GM12878 (cell line): ENCODE measurements around the gene NCF4. TPM values are rescaled to one million over a fixed set of nuclear protein-coding genes. Genes with fewer than 3 reads are reported as not detected.

Experiments
- ATAC-seq: fragments of 200-7000 bp; cut with Tn5 transposase; 3 replicates; pipeline ENCODE4 v1.9.1; 2020; ENCODE audit warnings: mild to moderate bottlenecking, moderate library complexity
- BruUV-seq: library from RNA; stranded (reverse); fragments of 400-500 nt; replicated peaks from 2 replicates; lab custom pipeline; 2021; lab: Mats Ljungman, UMichigan
- CTCF ChIA-PET: fragments of 300-600 bp; sonication (Branson Sonifier 250); formaldehyde crosslinking; extraction: SDS; loops from one replicate; lab custom pipeline; 2021; ENCODE audit warnings: inconsistent platforms; lab: Yijun Ruan, JAX
- POLR2A ChIA-PET: fragments of 350-600 bp; formaldehyde crosslinking; extraction: SDS; loops from one replicate; lab custom pipeline; 2021; ENCODE audit warnings: inconsistent platforms; lab: Charles Lee
- RAD21 ChIA-PET: fragments of 300-600 bp; sonication (Branson Sonifier 250); formaldehyde crosslinking; loops from one replicate; lab custom pipeline; 2023; ENCODE audit warnings: antibody characterized with exemption; ENCODE audit not compliant: unreplicated experiment; lab: Charles Lee
- SMC1A ChIA-PET: fragments of 300-600 bp; sonication (Branson Sonifier 250); formaldehyde crosslinking; loops from one replicate; lab custom pipeline; 2023; ENCODE audit not compliant: unreplicated experiment, uncharacterized antibody; lab: Charles Lee
- DNase-seq: peaks from one replicate; pipeline ENCODE4 v3.0.0-alpha.2; 2011; ENCODE audit warnings: low read depth, low spot score
- FAIRE-seq: peaks from 3 replicates; lab custom pipeline; 2011; peaks lifted over from hg19 to GRCh38; lab: Jason Lieb, UNC
- H2AFZ ChIP-seq: 2 replicates; pipeline ENCODE4 v1.6.0; 2011; ENCODE audit warnings: low read depth, low read length, control low read depth; ENCODE audit not compliant: control insufficient read depth
- H3K27ac ChIP-seq: 2 replicates; pipeline ENCODE4 v1.5.1; 2011; ENCODE audit warnings: control low read depth; ENCODE audit not compliant: control insufficient read depth, insufficient read depth
- H3K27me3 ChIP-seq, 2 experiments: replicated peaks in 1 of 2; 2 replicates each; pipeline versions ENCODE4 v1.6.0 to v1.6.1; 2011; ENCODE audit warnings: low read length in 1 of 2; ENCODE audit not compliant: control insufficient read depth in 2 of 2, insufficient read depth in 2 of 2
- H3K36me3 ChIP-seq, 2 experiments: 2 replicates each; pipeline ENCODE4 v1.5.1; 2011; ENCODE audit warnings: low read length in 1 of 2; ENCODE audit not compliant: control insufficient read depth in 2 of 2, insufficient read depth in 2 of 2
- H3K4me1 ChIP-seq: 2 replicates; pipeline ENCODE4 v1.6.1; 2011; ENCODE audit warnings: mild to moderate bottlenecking, low read length, moderate library complexity, mixed read lengths; ENCODE audit not compliant: control insufficient read depth, insufficient read depth
- H3K4me2 ChIP-seq: 2 replicates; pipeline ENCODE4 v1.6.0; 2011; ENCODE audit warnings: control low read depth; ENCODE audit not compliant: control insufficient read depth, insufficient read depth
- H3K4me3 ChIP-seq: fragments of 200-600 bp; sonication (generic); 2 replicates; pipeline ENCODE4 v1.5.1; 2016
- H3K79me2 ChIP-seq: 2 replicates; pipeline ENCODE4 v1.6.0; 2011; ENCODE audit warnings: low read length; ENCODE audit not compliant: control insufficient read depth, insufficient read depth
- H3K9ac ChIP-seq: 2 replicates; pipeline ENCODE4 v1.8.0; 2011; ENCODE audit warnings: low read length, control low read depth, mixed read lengths; ENCODE audit not compliant: control insufficient read depth, insufficient read depth
- H3K9me3 ChIP-seq: replicated peaks from 3 replicates; pipeline ENCODE4 v1.5.1; 2011; ENCODE audit warnings: mild to moderate bottlenecking, low read length; ENCODE audit not compliant: control insufficient read depth, insufficient read depth
- H4K20me1 ChIP-seq: 2 replicates; pipeline ENCODE4 v1.6.0; 2011; ENCODE audit not compliant: control insufficient read depth, insufficient read depth
- ATF2 ChIP-seq: IDR thresholded peaks from 2 replicates; pipeline ENCODE4 v1.6.1; 2012; ENCODE audit warnings: low read length, inconsistent platforms
- CREB1 ChIP-seq: IDR thresholded peaks from 2 replicates; pipeline ENCODE4 v1.6.1; 2012; ENCODE audit warnings: low read depth, mild to moderate bottlenecking, inconsistent platforms
- JUND ChIP-seq: IDR thresholded peaks from 2 replicates; pipeline ENCODE4 v1.6.1; 2012; ENCODE audit warnings: low read depth, mild to moderate bottlenecking, low read length, improper control_type of control experiment, moderate library complexity
- KDM1A ChIP-seq: fragments of 200-600 bp; sonication (generic); IDR thresholded peaks from 2 replicates; pipeline ENCODE4 v1.6.1; 2016; ENCODE audit warnings: borderline replicate concordance
- SIX5 ChIP-seq: IDR thresholded peaks from 2 replicates; pipeline ENCODE4 v1.6.1; 2011; ENCODE audit warnings: mild to moderate bottlenecking, low read depth, low read length, moderate library complexity; ENCODE audit not compliant: severe bottlenecking
- SMARCA5 ChIP-seq: fragments of 450-650 bp; IDR thresholded peaks from 2 replicates; pipeline ENCODE4 v1.6.1; 2017; ENCODE audit warnings: mild to moderate bottlenecking
- YY1 ChIP-seq: IDR thresholded peaks from 2 replicates; pipeline ENCODE4 v1.6.1; 2011; ENCODE audit warnings: low read depth, mild to moderate bottlenecking, low read length
- ZBTB33 ChIP-seq: fragments of 450-650 bp; IDR thresholded peaks from 2 replicates; pipeline ENCODE4 v1.6.1; 2017; ENCODE audit warnings: mild to moderate bottlenecking
- ZNF217 ChIP-seq: fragments of 450-650 bp; IDR thresholded peaks from 2 replicates; pipeline ENCODE4 v1.6.1; 2017; ENCODE audit warnings: antibody characterized with exemption, mild to moderate bottlenecking
- WGBS: methylation state at CpG from one replicate; pipeline ENCODE4 v1.1.6; 2016; ENCODE audit warnings: low lambda C conversion rate; ENCODE audit not compliant: insufficient replicate concordance, insufficient coverage; ENCODE audit errors: missing lambda C conversion rate; 5-methylcytosine and 5-hydroxymethylcytosine counted together
- in situ Hi-C: fragments of 300-500 bp; cut with MboI; formaldehyde crosslinking; loops from 9 replicates; pipeline ENCODE4 v1.14.3; 2018; ENCODE audit warnings: mixed read lengths
- intact Hi-C: fragments of 100-400 bp; cut with micrococcal nuclease; formaldehyde crosslinking; loops from one replicate; pipeline ENCODE4 v1.14.2; 2022; ENCODE audit not compliant: unreplicated experiment
- polyA plus RNA-seq, 11 experiments: library from polyadenylated mRNA; depleted of rRNA in 4 of 11; unstranded in 6 of 11; stranded (reverse) in 5 of 11; fragments of >200 nt; fragmentation: Nextera tagmentation in 4 of 11; fragmentation: Illumina TruSeq in 1 of 11; extraction: Ambion mirVana in 4 of 11; extraction: Trizol in 1 of 11; gene quantifications; 1 replicate in 1 of 11; 2 replicates in 10 of 11; pipeline versions ENCODE4 v1.2.1 to v1.2.3, GENCODE V29; 2011 to 2016; ENCODE audit warnings: inconsistent platforms in 2 of 11, missing spikeins in 2 of 11, low read depth in 1 of 11
- total RNA-seq, 4 experiments: library from RNA; depleted of rRNA in 3 of 4; stranded (reverse); fragments of >200 nt in 3 of 4; fragmentation: Illumina TruSeq in 1 of 4; extraction: Trizol in 1 of 4; gene quantifications; 2 replicates each; pipeline versions ENCODE4 v1.2.1 to v1.2.3, GENCODE V29; 2013 to 2021
- TF ChIP-seq, protein P1 (sequence below): fragments of 150-350 bp; IDR thresholded peaks from 2 replicates; pipeline ENCODE4 v1.6.1; 2016; ENCODE audit warnings: low read depth, low read length

The NCF4 gene
- total and polyA plus RNA-seq, 10 of the 15 experiments (the other 5 are each of a cell fraction or from before 2014, with no cell fraction given), result 22.9 to 136 (median 72.5) TPM

GRCh38 chr22:36918586-36919284, 57.9 kb downstream of the NCF4 start:
- POLR2A ChIA-PET, result interaction anchor here (0.6 to 5.2 kb wide), 8 partner anchors 10 to 337 kb away, joined by 3 to 33 read pairs (median 4); partner anchors contain the start of gene NCF4
- SMC1A ChIA-PET, result interaction anchor here (0.8 to 2.7 kb wide), 8 partner anchors 12 to 63 kb away, joined by 3 to 12 read pairs (median 3); partner anchors contain the start of gene NCF4
- intact Hi-C loops (no loop called here), in situ Hi-C loops (no loop called here)
- 6% methylated on average over 3 of the region's 3 CpGs for WGBS
- DNase-seq (no peak), ATAC-seq (no peak), FAIRE-seq (no peak)
- no TSS peak for BruUV-seq
- Histone ChIP-seq H3K9ac (no peak overlapping the region), H2AFZ (no peak overlapping the region), H3K9me3 (peaks cover 3% of the 10 kb centered on the region; the same call in 2 of the 3 replicates), H3K27ac (no peak overlapping the region), H3K4me3 (0 out of 2 replicates have a peak overlapping the region, but pooled peaks have one; percentile 14), H3K4me2 (no peak overlapping the region), H3K27me3 (no peaks in the 10 kb centered on the region), H3K4me1 (peaks cover 34% of the 10 kb centered on the region), H3K79me2 (peaks cover 43% of the 10 kb centered on the region), H3K36me3 (peaks cover 0 to 6% of the 10 kb centered on the region in 2 experiments; a peak in 2 of 4 replicates), H4K20me1 (no peaks in the 10 kb centered on the region)
- RAD21 ChIA-PET, result interaction anchor here (0.9 to 4.3 kb wide), 6 partner anchors 11 to 59 kb away, joined by 3 to 27 read pairs (median 4); partner anchors contain the start of gene NCF4
- TF ChIP-seq ATF2 (no peak), ZNF217 (peak; percentile 92), SMARCA5 (peak; percentile 94), JUND (no peak), KDM1A (0 out of 2 replicates have a peak, but pooled peaks have one; percentile 22), CREB1 (no peak), ZBTB33 (peak; percentile 24; the same call in 1 of the 2 replicates), SIX5 (no peak), YY1 (0 out of 2 replicates have a peak, but pooled peaks have one; percentile 46)
- TF ChIP-seq, protein P1, sequence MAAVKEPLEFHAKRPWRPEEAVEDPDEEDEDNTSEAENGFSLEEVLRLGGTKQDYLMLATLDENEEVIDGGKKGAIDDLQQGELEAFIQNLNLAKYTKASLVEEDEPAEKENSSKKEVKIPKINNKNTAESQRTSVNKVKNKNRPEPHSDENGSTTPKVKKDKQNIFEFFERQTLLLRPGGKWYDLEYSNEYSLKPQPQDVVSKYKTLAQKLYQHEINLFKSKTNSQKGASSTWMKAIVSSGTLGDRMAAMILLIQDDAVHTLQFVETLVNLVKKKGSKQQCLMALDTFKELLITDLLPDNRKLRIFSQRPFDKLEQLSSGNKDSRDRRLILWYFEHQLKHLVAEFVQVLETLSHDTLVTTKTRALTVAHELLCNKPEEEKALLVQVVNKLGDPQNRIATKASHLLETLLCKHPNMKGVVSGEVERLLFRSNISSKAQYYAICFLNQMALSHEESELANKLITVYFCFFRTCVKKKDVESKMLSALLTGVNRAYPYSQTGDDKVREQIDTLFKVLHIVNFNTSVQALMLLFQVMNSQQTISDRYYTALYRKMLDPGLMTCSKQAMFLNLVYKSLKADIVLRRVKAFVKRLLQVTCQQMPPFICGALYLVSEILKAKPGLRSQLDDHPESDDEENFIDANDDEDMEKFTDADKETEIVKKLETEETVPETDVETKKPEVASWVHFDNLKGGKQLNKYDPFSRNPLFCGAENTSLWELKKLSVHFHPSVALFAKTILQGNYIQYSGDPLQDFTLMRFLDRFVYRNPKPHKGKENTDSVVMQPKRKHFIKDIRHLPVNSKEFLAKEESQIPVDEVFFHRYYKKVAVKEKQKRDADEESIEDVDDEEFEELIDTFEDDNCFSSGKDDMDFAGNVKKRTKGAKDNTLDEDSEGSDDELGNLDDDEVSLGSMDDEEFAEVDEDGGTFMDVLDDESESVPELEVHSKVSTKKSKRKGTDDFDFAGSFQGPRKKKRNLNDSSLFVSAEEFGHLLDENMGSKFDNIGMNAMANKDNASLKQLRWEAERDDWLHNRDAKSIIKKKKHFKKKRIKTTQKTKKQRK, result peak; percentile 48; the same call in 1 of the 2 replicates
- CTCF ChIA-PET, result interaction anchor here (0.6 to 6.4 kb wide), 3 partner anchors 10 to 59 kb away, joined by 3 to 73 read pairs (median 4); partner anchors contain the start of gene NCF4
